OCI-LY7 (cell line): ENCODE data around the gene RBP5. TPM values are rescaled to one million over a fixed set of nuclear protein-coding genes. Genes with fewer than 3 reads are reported as not detected.

Experiments used
- BruUV-seq: library from RNA; stranded (reverse); fragments of 400-500 nt; replicated peaks from 2 replicates; lab custom pipeline; 2021; lab: Mats Ljungman, UMichigan
- CTCF ChIA-PET: fragments of 300-600 bp; sonication (Branson Sonifier 250); formaldehyde crosslinking; loops from one replicate; lab custom pipeline; 2022; ENCODE audit warnings: antibody characterized with exemption; ENCODE audit not compliant: unreplicated experiment; lab: Charles Lee
- POLR2A ChIA-PET: fragments of 300-600 bp; sonication (Branson Sonifier 250); formaldehyde crosslinking; loops from one replicate; lab custom pipeline; 2022; ENCODE audit warnings: antibody characterized with exemption; lab: Charles Lee
- DNase-seq: peaks from one replicate; pipeline ENCODE4 v3.0.0-alpha.2; 2015; ENCODE audit warnings: low spot score
- H2AFZ ChIP-seq: fragments of 200-600 bp; sonication (generic), shearing (Covaris generic); 2 replicates; pipeline ENCODE4 v1.6.1; 2014; ENCODE audit warnings: mild to moderate bottlenecking, antibody characterized with exemption, low read length, moderate library complexity
- H3K27ac ChIP-seq: fragments of 200-600 bp; sonication (generic); 2 replicates; pipeline ENCODE4 v1.5.1; 2014; ENCODE audit warnings: mixed run types, low read depth, mild to moderate bottlenecking, moderate library complexity, low read length, inconsistent platforms; ENCODE audit not compliant: poor library complexity, severe bottlenecking
- H3K36me3 ChIP-seq: fragments of 200-600 bp; sonication (generic); 2 replicates; pipeline ENCODE4 v1.6.1; 2014; ENCODE audit warnings: mild to moderate bottlenecking, antibody characterized with exemption, low read length, moderate library complexity, mixed read lengths; ENCODE audit not compliant: insufficient read depth
- H3K4me1 ChIP-seq: fragments of 200-600 bp; sonication (generic); 2 replicates; pipeline ENCODE4 v1.5.1; 2014; ENCODE audit warnings: mild to moderate bottlenecking, low read length; ENCODE audit not compliant: insufficient read depth, poor library complexity, severe bottlenecking
- H3K4me2 ChIP-seq: fragments of 200-600 bp; sonication (generic); 2 replicates; pipeline ENCODE4 v1.6.1; 2014; ENCODE audit warnings: mild to moderate bottlenecking, low read length
- H3K4me3 ChIP-seq: fragments of 200-600 bp; sonication (generic); 2 replicates; pipeline ENCODE4 v1.5.1; 2014; ENCODE audit warnings: mild to moderate bottlenecking, low read depth, low read length; ENCODE audit not compliant: poor library complexity, severe bottlenecking
- H3K79me2 ChIP-seq: fragments of 200-600 bp; sonication (generic); 2 replicates; pipeline ENCODE4 v1.6.1; 2016; ENCODE audit warnings: low read depth, mild to moderate bottlenecking, low read length, moderate library complexity, mixed read lengths; ENCODE audit not compliant: insufficient read depth
- H3K9me2 ChIP-seq: fragments of 200-600 bp; sonication (generic); 2 replicates; pipeline ENCODE4 v1.6.1; 2016; ENCODE audit warnings: mild to moderate bottlenecking, low read length, mixed read lengths; ENCODE audit not compliant: insufficient read depth
- H3K9me3 ChIP-seq: fragments of 200-600 bp; sonication (generic); 2 replicates; pipeline ENCODE4 v1.6.1; 2014; ENCODE audit warnings: mild to moderate bottlenecking, mixed run types, low read length, mixed read lengths
- H4K20me1 ChIP-seq: fragments of 200-600 bp; sonication (generic); 2 replicates; pipeline ENCODE4 v1.6.1; 2014; ENCODE audit warnings: mild to moderate bottlenecking, antibody characterized with exemption, low read length, moderate library complexity, mixed read lengths; ENCODE audit not compliant: insufficient read depth
- EZH2phosphoT487 ChIP-seq: fragments of 200-600 bp; sonication (generic); IDR thresholded peaks from 2 replicates; pipeline ENCODE4 v1.6.1; 2018; ENCODE audit warnings: low read depth, borderline replicate concordance, mild to moderate bottlenecking, mixed run types, antibody characterized with exemption, low read length, moderate library complexity, mixed read lengths
- intact Hi-C: fragments of 100-400 bp; cut with micrococcal nuclease; formaldehyde crosslinking; loops from one replicate; pipeline ENCODE4 v1.10.0; 2022; ENCODE audit not compliant: unreplicated experiment
- total RNA-seq, 2 experiments: library from RNA; depleted of rRNA in 1 of 2; stranded (reverse); fragments of >200 nt in 1 of 2; shearing (Covaris generic) in 1 of 2; gene quantifications; 2 replicates each; pipeline ENCODE4 v1.2.3, GENCODE V29; 2014 to 2022
- TF ChIP-seq, protein P1 (sequence below): fragments of 200-600 bp; sonication (generic); conservative IDR thresholded peaks from 2 replicates; pipeline ENCODE4 v1.5.1; 2014; ENCODE audit warnings: mild to moderate bottlenecking, antibody characterized with exemption, low read length, moderate library complexity, mixed read lengths

RBP5 gene
- total RNA-seq, 2 experiments from 2014 or later, result 0.70 TPM; not detected in 1

- BruUV-seq, result no TSS peak
- Histone ChIP-seq H3K9me3 (peaks cover 13% of the 10 kb centered on the region), H3K4me2 (no peak overlapping the region), H3K27ac (no peak overlapping the region), H4K20me1 (no peaks in the 10 kb centered on the region), H3K36me3 (no peaks in the 10 kb centered on the region), H3K4me1 (peaks cover 10% of the 10 kb centered on the region), H3K4me3 (no peak overlapping the region), H3K79me2 (no peaks in the 10 kb centered on the region), H2AFZ (no peak overlapping the region), H3K9me2 (no peaks in the 10 kb centered on the region)
- CTCF ChIA-PET, result interaction anchor here (0.9 kb wide), 1 partner anchor 167 kb away, joined by 3 read pairs; the partner anchor contains the start of genes C12orf57 and RNU7-1
- TF ChIP-seq, protein P1, sequence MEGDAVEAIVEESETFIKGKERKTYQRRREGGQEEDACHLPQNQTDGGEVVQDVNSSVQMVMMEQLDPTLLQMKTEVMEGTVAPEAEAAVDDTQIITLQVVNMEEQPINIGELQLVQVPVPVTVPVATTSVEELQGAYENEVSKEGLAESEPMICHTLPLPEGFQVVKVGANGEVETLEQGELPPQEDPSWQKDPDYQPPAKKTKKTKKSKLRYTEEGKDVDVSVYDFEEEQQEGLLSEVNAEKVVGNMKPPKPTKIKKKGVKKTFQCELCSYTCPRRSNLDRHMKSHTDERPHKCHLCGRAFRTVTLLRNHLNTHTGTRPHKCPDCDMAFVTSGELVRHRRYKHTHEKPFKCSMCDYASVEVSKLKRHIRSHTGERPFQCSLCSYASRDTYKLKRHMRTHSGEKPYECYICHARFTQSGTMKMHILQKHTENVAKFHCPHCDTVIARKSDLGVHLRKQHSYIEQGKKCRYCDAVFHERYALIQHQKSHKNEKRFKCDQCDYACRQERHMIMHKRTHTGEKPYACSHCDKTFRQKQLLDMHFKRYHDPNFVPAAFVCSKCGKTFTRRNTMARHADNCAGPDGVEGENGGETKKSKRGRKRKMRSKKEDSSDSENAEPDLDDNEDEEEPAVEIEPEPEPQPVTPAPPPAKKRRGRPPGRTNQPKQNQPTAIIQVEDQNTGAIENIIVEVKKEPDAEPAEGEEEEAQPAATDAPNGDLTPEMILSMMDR, result no peak
- no peak for TF ChIP-seq EZH2phosphoT487
- intact Hi-C loops, result loop anchor here (10.0 kb wide), 1 partner anchor 1666 kb away; no protein-coding TSS in a partner anchor
- POLR2A ChIA-PET, result interaction anchor here (0.8 kb wide), 1 partner anchor 12 kb away, joined by 3 read pairs; no protein-coding TSS in a partner anchor
- no peak for DNase-seq
These were observed 18.0 kb downstream of the RBP5 start for GRCh38 chr12:7110661-7111060.

DNA sequence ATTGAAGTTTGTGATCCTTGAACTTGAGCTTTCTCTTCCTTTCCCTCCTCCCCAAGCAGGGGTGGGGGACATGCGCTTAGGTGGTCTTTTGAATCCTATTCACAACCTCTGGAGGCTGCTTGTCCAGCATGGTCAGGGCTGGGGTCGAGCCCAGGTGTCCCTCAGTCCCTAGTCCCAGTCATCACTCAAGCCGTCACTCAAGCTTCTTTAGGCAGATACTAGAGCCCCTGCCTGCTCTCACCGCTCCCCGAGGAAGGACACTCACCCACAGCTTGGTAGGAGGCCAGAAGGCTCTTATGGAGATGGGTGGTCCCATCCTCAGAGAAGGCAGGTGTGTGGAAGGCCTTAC is 19.1 kb downstream of the RBP5 start:
- Histone ChIP-seq H3K4me3 (peak overlapping the region; percentile 65), H3K27ac (no peak overlapping the region), H3K36me3 (no peaks in the 10 kb centered on the region), H3K4me2 (peak overlapping the region; percentile 71; the same call in 1 of the 2 replicates), H2AFZ (no peak overlapping the region), H3K9me2 (no peaks in the 10 kb centered on the region), H4K20me1 (no peaks in the 10 kb centered on the region), H3K9me3 (peaks cover 16% of the 10 kb centered on the region), H3K79me2 (no peaks in the 10 kb centered on the region), H3K4me1 (peaks cover 10% of the 10 kb centered on the region)
- DNase-seq, result no peak
- intact Hi-C loops, result loop anchor here (2.0 to 5.0 kb wide), 4 partner anchors 92 to 237 kb away; partner anchors contain the start of genes C12orf57, LPCAT3 and SPSB2
- ChIA-PET CTCF (no interaction called here), POLR2A (interaction anchor here (0.6 to 3.1 kb wide), 4 partner anchors 13 to 165 kb away, joined by 4 to 18 read pairs (median 4); partner anchors contain the start of genes C12orf57 and RNU7-1)
- no peak for TF ChIP-seq EZH2phosphoT487
- TF ChIP-seq, protein P1, result no peak
- no TSS peak for BruUV-seq
